HG02981 (cell line): ENCODE measurements around the gene RASGRP3.
"Not testable (repeated sequence)": the region's sequence is repeated elsewhere in the genome, so short reads cannot be mapped to it uniquely, and the experiment has no call there.

Experiments
- ATAC-seq: cut with Tn5 transposase; IDR thresholded peaks from one replicate; pipeline ENCODE4 v1.9.1; 2021; ENCODE audit warnings: mild to moderate bottlenecking, moderate library complexity; ENCODE audit not compliant: unreplicated experiment

The RASGRP3 gene

DNA sequence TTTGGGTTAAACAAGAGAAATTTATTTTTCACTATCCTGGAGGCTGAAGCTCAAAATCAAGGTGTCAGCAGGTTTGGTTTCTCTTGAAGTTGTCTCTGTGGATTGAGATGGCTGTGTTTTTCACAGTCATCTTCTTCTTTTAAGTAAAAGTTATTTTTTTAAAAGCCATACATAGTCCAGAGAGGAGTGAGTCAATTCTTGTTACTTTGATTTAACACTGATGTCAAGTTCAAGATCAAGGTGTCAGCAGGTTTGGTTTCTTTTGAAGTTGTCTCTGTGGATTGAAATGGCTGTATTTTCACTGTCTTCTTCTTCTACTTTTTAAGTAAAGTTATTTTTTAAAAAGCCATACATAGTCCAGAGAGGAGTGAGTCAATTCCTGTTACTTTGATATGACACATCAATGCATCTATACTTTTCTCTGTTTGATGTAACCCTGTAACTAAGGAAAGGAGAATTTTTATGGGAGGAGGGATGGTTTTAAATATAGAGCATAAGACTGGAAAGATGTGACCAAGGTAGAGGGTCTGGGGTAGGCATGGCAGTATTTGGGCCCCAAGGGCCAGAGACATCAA is 22.5 kb upstream of the RASGRP3 start:
- no peak for ATAC-seq

GRCh38 chr2:33457556-33458247 is 18.7 kb upstream of the RASGRP3 start:
- peak; percentile 91 for ATAC-seq

DNA sequence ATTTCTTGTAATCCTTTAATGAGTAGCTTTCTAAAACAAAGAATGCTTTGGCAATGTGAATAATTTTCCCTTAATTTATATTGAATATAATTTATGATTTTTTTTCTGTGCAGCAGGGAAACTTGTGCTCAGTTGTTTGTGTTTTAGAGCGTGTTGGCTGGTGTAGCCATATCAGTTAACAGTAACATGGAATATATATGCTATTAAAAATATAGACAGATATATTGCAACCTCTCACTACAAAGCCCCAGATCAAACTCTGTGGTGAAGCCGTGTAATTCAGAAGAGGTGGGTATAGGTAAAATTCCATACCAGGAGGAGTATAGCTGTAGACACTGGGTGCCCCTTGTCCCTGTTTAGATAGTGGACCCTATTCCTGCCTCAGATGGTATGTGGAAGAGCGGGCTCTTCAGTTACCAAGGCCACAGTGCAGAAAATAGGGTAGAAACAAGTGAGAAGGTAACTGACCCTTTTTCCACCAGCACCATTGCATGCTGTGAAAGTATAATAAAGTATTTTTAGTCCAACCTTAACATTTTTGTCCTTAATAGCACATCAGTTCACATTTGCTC is 18.1 kb upstream of the RASGRP3 start:
- ATAC-seq, result peak; percentile 20

DNA sequence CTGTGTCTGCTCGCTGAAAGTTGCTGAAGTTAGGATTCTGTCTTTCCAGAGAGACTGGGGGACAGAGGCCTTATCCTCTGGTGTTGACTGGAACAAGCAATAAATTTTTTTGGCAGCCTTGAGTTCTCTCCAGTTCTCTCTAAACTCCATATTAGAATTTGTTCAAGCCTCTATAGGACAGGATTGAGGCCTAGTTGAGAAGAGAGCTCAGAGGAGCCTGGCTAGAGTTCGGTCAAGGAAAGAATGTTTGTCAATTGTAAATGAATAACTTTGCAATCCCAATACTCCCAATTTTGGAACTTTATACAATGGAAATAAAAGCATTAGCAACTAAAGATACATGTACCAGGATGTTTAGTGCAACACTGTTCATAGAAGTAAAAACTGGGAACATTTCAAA is 16.7 kb upstream of the RASGRP3 start:
- no peak for ATAC-seq

GRCh38 chr2:33462512-33462911 is 13.9 kb upstream of the RASGRP3 start:
- not testable (repeated sequence) for ATAC-seq

GRCh38 chr2:33467413-33467812 is 9.0 kb upstream of the RASGRP3 start:
- ATAC-seq, result no peak

DNA sequence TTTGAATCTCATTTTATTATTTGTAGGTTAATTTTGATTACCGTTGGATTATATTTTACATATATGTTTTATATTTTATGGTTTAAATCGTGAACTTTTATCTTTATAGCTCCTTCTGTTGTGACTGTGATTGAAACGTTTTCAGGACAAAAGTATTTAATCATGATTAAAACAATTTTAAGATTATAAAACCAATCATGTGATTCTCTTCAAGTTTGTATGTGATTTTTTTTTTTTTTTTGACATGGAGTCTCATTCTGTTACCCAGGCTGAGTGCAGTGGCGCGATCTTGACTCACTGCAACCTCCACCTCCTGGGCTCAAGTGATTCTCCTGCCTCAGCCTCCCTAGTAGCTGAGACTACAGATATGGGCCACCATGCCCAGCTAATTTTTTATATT is 7.2 kb upstream of the RASGRP3 start:
- ATAC-seq, result no peak

GRCh38 chr2:33475224-33476130 is 972 bp upstream of the RASGRP3 start:
- ATAC-seq, result peak; percentile 44

GRCh38 chr2:33476793-33477190 is 343 bp downstream of the RASGRP3 start:
- no peak for ATAC-seq

GRCh38 chr2:33477473-33478468 is 1.3 kb downstream of the RASGRP3 start:
- ATAC-seq, result peak; percentile 25

- ATAC-seq, result no peak
Measured at GRCh38 chr2:33478968-33479731, 2.7 kb downstream of the RASGRP3 start.

DNA sequence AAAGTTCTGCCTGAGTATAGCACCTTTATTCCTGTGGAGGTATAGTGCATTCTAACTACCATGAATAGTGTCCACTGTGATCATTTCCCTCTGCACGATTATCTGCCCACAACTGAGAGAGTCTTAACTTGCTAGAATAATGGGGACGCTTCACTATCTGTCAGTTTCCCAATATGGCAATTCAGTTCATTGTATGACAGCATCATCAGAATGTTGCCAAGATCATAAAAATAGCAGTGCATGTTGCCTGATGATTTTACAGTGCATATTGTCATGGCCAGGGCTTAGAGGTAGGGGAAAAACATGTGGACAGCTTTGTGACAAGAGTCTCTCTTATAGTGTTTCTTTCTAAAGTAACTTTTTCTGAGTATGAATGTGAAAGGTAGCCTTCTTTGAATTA is 6.1 kb downstream of the RASGRP3 start:
- ATAC-seq, result no peak

GRCh38 chr2:33484042-33484621 is 7.7 kb downstream of the RASGRP3 start:
- no peak for ATAC-seq

GRCh38 chr2:33485051-33485450 is 8.6 kb downstream of the RASGRP3 start:
- ATAC-seq, result no peak

- ATAC-seq, result no peak
Measured at GRCh38 chr2:33486544-33486943, 10.1 kb downstream of the RASGRP3 start.

- ATAC-seq, result peak; percentile 47
Measured at GRCh38 chr2:33488178-33488690, 11.8 kb downstream of the RASGRP3 start.

- peak; percentile 63 for ATAC-seq
Measured at GRCh38 chr2:33488715-33489540, 12.5 kb downstream of the RASGRP3 start.

DNA sequence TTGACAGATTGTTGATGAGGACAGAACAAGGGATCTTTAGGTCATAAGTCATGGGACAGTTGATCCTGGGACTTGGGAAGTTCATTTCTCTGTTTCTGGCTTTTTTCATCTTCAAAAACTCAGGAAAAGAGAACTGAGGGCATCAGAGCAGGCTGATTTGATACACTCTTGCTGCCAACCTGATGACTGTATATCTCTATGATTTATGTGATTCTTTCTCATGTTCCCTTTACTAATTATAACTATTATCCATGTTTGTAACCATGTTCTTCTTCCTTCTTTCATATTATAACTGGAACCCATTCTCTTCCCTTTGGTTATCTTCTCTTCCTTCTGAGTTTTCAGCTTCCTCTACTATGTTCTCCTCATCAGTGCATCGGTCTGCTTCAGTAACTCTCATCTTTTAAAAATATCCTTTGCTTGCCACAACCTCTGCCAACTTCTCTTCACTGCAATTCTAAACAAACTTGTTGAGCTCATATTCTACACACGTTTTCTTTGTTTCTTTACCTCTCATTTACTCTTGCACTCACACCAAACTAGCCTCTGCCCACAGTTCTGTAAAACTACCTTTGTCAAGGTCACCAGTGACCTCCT is 13.5 kb downstream of the RASGRP3 start:
- no peak for ATAC-seq
